ENCODE data around the gene COPG1. TPM values are rescaled to one million over a fixed set of nuclear protein-coding genes. Genes with fewer than 3 reads are reported as not detected.
A peak's percentile ranks its signal among the peaks of the same experiment; 100 is the strongest.

The COPG1 gene
- total and polyA plus RNA-seq, 2 of the 13 experiments (the other 11 are each of a cell fraction or from before 2014, with no cell fraction given): 98.6 to 166 TPM

DNA sequence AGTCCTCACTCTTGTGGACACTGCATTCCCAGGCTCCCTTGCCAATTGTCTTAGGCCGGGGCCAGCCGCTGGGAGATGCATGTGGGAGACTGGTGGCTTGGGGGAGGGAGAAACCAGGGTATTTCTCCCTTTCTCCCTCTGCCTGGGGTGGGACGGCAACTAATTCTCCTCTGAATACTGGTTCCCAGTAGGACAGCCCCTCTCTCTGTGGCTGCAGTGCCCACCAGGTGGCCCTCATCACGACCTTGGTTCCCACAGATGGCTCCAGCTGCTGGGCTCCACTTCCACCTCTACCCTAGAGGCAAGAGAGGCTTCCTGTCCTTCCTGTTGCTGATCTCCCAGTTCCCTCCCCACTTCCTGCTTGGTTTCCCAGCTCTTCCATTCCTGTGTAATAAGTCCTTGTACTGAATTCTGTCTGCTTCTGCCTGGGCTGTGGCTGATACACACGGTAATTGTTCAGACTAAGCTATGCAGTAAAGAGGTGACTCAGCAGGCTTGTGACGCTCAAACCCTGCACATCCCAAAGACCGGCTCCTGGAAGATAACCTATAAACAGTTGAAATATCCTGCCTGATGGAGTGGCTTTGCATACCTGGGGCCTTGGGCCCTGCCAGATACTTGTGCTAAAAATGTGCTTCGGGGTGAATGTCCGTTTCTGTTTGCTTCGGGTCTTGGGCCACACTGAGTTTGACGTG, 20.4 kb upstream of the COPG1 start (continued):
- TF ChIP-seq ZBTB49 (CRISPR knock-in tag; IDR thresholded peaks at IDR 0.05; ENCODE audit: borderline replicate concordance): no peak
- no peak for TF ChIP-seq GMEB2 (CRISPR knock-in tag; IDR thresholded peaks at IDR 0.05; ENCODE audit: low read depth)
- TF ChIP-seq ZBTB7B (CRISPR knock-in tag; IDR thresholded peaks at IDR 0.05): no peak
- TF ChIP-seq TEAD2 (CRISPR knock-in tag; IDR thresholded peaks at IDR 0.05): no peak
- TF ChIP-seq WIZ (CRISPR knock-in tag; IDR thresholded peaks at IDR 0.05): 0 out of 2 replicates have a peak, but pooled peaks have one; percentile 67
- no peak for TF ChIP-seq ZNF44 (CRISPR knock-in tag; IDR thresholded peaks at IDR 0.05)
- TF ChIP-seq GMEB1 (CRISPR knock-in tag; IDR thresholded peaks at IDR 0.05; ENCODE audit: borderline replicate concordance): no peak
- TF ChIP-seq BRCA1 (CRISPR knock-in tag; IDR thresholded peaks at IDR 0.05): no peak
- no peak for TF ChIP-seq ZNF343 (CRISPR knock-in tag; IDR thresholded peaks at IDR 0.05)
- TF ChIP-seq RARA (CRISPR knock-in tag; IDR thresholded peaks at IDR 0.05): no peak
- no peak for TF ChIP-seq JDP2 (CRISPR knock-in tag; IDR thresholded peaks at IDR 0.05; ENCODE audit: borderline replicate concordance)
- TF ChIP-seq ZNF737 (CRISPR knock-in tag; IDR thresholded peaks at IDR 0.05; ENCODE audit: borderline replicate concordance): no peak
- TF ChIP-seq HDAC6 (IDR thresholded peaks at IDR 0.05; ENCODE audit: low read depth, low read length): no peak
- TF ChIP-seq ZMYM3 (CRISPR knock-in tag; IDR thresholded peaks at IDR 0.05): no peak
- TF ChIP-seq CSRNP1 (CRISPR knock-in tag; IDR thresholded peaks at IDR 0.05): no peak
- TF ChIP-seq SRSF9 (IDR thresholded peaks at IDR 0.05; ENCODE audit: borderline replicate concordance, insufficient read depth, low read depth, low read length, poor library complexity, severe bottlenecking): no peak
- no peak for TF ChIP-seq ZSCAN22 (CRISPR knock-in tag; IDR thresholded peaks at IDR 0.05)
- TF ChIP-seq ZNF512 (CRISPR knock-in tag; IDR thresholded peaks at IDR 0.05): no peak
- TF ChIP-seq DBP (CRISPR knock-in tag; IDR thresholded peaks at IDR 0.05; ENCODE audit: not compliant biosample characterization): no peak
